H1 (cell line): ENCODE results near the gene HOXD11. TPM values are rescaled to one million over a fixed set of nuclear protein-coding genes. Genes with fewer than 3 reads are reported as not detected.

Experiments used
- CTCF ChIA-PET: fragments of 300-600 bp; sonication (Branson Sonifier 250); formaldehyde crosslinking; loops from one replicate; lab custom pipeline; 2021; ENCODE audit not compliant: partially characterized antibody; lab: Charles Lee
- POLR2A ChIA-PET: fragments of 300-600 bp; sonication (Branson Sonifier 250); formaldehyde crosslinking; loops from one replicate; lab custom pipeline; 2021; ENCODE audit warnings: inconsistent platforms; ENCODE audit not compliant: partially characterized antibody; lab: Charles Lee
- DNase-seq, 2 experiments: peaks; one replicate each; pipeline versions ENCODE4 v3.0.0 to v3.0.0-alpha.2; 2010 to 2022; ENCODE audit warnings: low spot score in 2 of 2, low read depth in 1 of 2, mixed read lengths in 1 of 2
- FAIRE-seq: peaks from 2 replicates; lab custom pipeline; 2011; peaks lifted over from hg19 to GRCh38; lab: Jason Lieb, UNC
- H2AFZ ChIP-seq: 2 replicates; pipeline ENCODE4 v1.8.1; 2012; ENCODE audit warnings: low read length, inconsistent platforms
- H2AK5ac ChIP-seq: 2 replicates; pipeline ENCODE4 v1.6.1; 2013; ENCODE audit warnings: low read depth, low read length
- H2BK120ac ChIP-seq: replicated peaks from 2 replicates; pipeline ENCODE3; 2013; ENCODE audit warnings: low read depth, low read length, inconsistent platforms
- H2BK12ac ChIP-seq: 2 replicates; pipeline ENCODE4 v1.6.1; 2013; ENCODE audit warnings: low read depth, low read length
- H2BK15ac ChIP-seq: 2 replicates; pipeline ENCODE4 v1.6.1; 2013; ENCODE audit warnings: low read length
- H2BK20ac ChIP-seq: 2 replicates; pipeline ENCODE4 v1.6.1; 2013; ENCODE audit warnings: low read length
- H2BK5ac ChIP-seq: 2 replicates; pipeline ENCODE4 v1.6.1; 2013; ENCODE audit warnings: low read depth, low read length
- H3K14ac ChIP-seq: 2 replicates; pipeline ENCODE4 v1.6.1; 2013; ENCODE audit warnings: inconsistent platforms; ENCODE audit not compliant: insufficient read length
- H3K18ac ChIP-seq: 2 replicates; pipeline ENCODE4 v1.6.1; 2013; ENCODE audit warnings: low read length; ENCODE audit errors: extremely low read depth
- H3K23ac ChIP-seq: 2 replicates; pipeline ENCODE4 v1.6.1; 2013; ENCODE audit warnings: inconsistent platforms; ENCODE audit not compliant: insufficient read length
- H3K23me2 ChIP-seq: 2 replicates; pipeline ENCODE4 v1.6.1; 2013; ENCODE audit warnings: low read depth, low read length
- H3K27ac ChIP-seq: 2 replicates; pipeline ENCODE4 v1.6.1; 2011; ENCODE audit warnings: low read depth, low read length, inconsistent platforms
- H3K27me3 ChIP-seq, 4 experiments: replicated peaks in 1 of 4; 1 replicate in 1 of 4; 2 replicates in 3 of 4; pipeline versions ENCODE4 v1.6.1 to v1.8.1; 2011 to 2013; ENCODE audit warnings: low read length in 3 of 4, mild to moderate bottlenecking in 3 of 4, inconsistent platforms in 2 of 4, mixed read lengths in 2 of 4, moderate library complexity in 1 of 4; ENCODE audit not compliant: control insufficient read depth in 3 of 4, insufficient read depth in 3 of 4; ENCODE audit errors: extremely low read depth in 1 of 4
- H3K36me3 ChIP-seq, 4 experiments: 2 replicates each; pipeline versions ENCODE4 v1.6.1 to v1.8.1; 2011 to 2013; ENCODE audit warnings: mild to moderate bottlenecking in 4 of 4, low read length in 3 of 4, moderate library complexity in 2 of 4, control low read depth in 1 of 4, inconsistent platforms in 1 of 4; ENCODE audit not compliant: insufficient read depth in 4 of 4, control insufficient read depth in 2 of 4
- H3K4ac ChIP-seq: replicated peaks from 2 replicates; pipeline ENCODE3; 2013; ENCODE audit warnings: low read length, low read depth, mixed read lengths, inconsistent platforms; ENCODE audit not compliant: insufficient read length
- H3K4me1 ChIP-seq, 4 experiments: replicated peaks in 1 of 4; 1 replicate in 1 of 4; 2 replicates in 3 of 4; pipeline versions ENCODE4 v1.6.1 to v1.8.1; 2011 to 2013; ENCODE audit warnings: low read length in 3 of 4, inconsistent platforms in 2 of 4, mixed read lengths in 1 of 4; ENCODE audit not compliant: insufficient read depth in 4 of 4, control insufficient read depth in 3 of 4
- H3K4me2 ChIP-seq, 2 experiments: 2 replicates each; pipeline versions ENCODE4 v1.6.1 to v1.8.1; 2011 to 2013; ENCODE audit warnings: low read depth in 2 of 2, low read length in 2 of 2, control low read depth in 1 of 2, inconsistent platforms in 1 of 2, mild to moderate bottlenecking in 1 of 2; ENCODE audit not compliant: insufficient read depth in 1 of 2
- H3K4me3 ChIP-seq, 4 experiments: fragments of 200-600, 300-600 bp in 1 of 4; sonication (generic), shearing (Covaris generic), sonication (Bioruptor Twin) in 1 of 4; 2 replicates each; pipeline versions ENCODE4 v1.5.1 to v1.8.1; 2011 to 2016; ENCODE audit warnings: low read length in 4 of 4, low read depth in 3 of 4, control low read depth in 2 of 4, inconsistent platforms in 2 of 4, mild to moderate bottlenecking in 2 of 4, mixed read lengths in 1 of 4, moderate library complexity in 1 of 4; ENCODE audit not compliant: insufficient read depth in 2 of 4; ENCODE audit errors: extremely low read depth in 1 of 4
- H3K56ac ChIP-seq: replicated peaks from 2 replicates; pipeline ENCODE3; 2013; ENCODE audit warnings: low read depth, mild to moderate bottlenecking, mixed read lengths, low read length, inconsistent platforms; ENCODE audit not compliant: insufficient read length
- H3K79me1 ChIP-seq: 2 replicates; pipeline ENCODE4 v1.6.1; 2013; ENCODE audit warnings: low read depth, low read length, control low read depth
- H3K79me2 ChIP-seq, 2 experiments: 2 replicates each; pipeline versions ENCODE4 v1.6.1 to v1.8.1; 2012 to 2013; ENCODE audit warnings: low read length in 2 of 2, mild to moderate bottlenecking in 2 of 2, inconsistent platforms in 1 of 2; ENCODE audit not compliant: insufficient read depth in 2 of 2, control insufficient read depth in 1 of 2
- H3K9ac ChIP-seq, 4 experiments: replicated peaks in 1 of 4; 1 replicate in 1 of 4; 2 replicates in 3 of 4; pipeline versions ENCODE4 v1.6.1 to v1.8.1; 2011 to 2013; ENCODE audit warnings: low read depth in 3 of 4, low read length in 3 of 4, control low read depth in 2 of 4, mild to moderate bottlenecking in 2 of 4, moderate library complexity in 2 of 4, inconsistent platforms in 1 of 4; ENCODE audit errors: extremely low read depth in 1 of 4
- H3K9me3 ChIP-seq, 2 experiments: 2 replicates each; pipeline versions ENCODE4 v1.6.1 to v1.8.1; 2012 to 2013; ENCODE audit warnings: mild to moderate bottlenecking in 2 of 2, moderate library complexity in 2 of 2, control low read depth in 1 of 2, inconsistent platforms in 1 of 2, low read depth in 1 of 2, low read length in 1 of 2, mixed read lengths in 1 of 2; ENCODE audit not compliant: insufficient read depth in 2 of 2
- H4K20me1 ChIP-seq, 2 experiments: replicated peaks in 1 of 2; 2 replicates each; pipeline versions ENCODE3 to v1.8.1; 2011 to 2013; ENCODE audit warnings: inconsistent platforms in 2 of 2, low read length in 2 of 2, mild to moderate bottlenecking in 1 of 2; ENCODE audit not compliant: insufficient read depth in 2 of 2, control insufficient read depth in 1 of 2
- H4K5ac ChIP-seq: 2 replicates; pipeline ENCODE4 v1.6.1; 2013; ENCODE audit warnings: low read length, low read depth, mixed read lengths, inconsistent platforms; ENCODE audit not compliant: insufficient read length
- H4K8ac ChIP-seq: 2 replicates; pipeline ENCODE4 v1.8.0; 2013; ENCODE audit warnings: mild to moderate bottlenecking, moderate library complexity, low read length, inconsistent platforms; ENCODE audit not compliant: insufficient read depth; ENCODE audit errors: extremely low read depth
- H4K91ac ChIP-seq: replicated peaks from 2 replicates; pipeline ENCODE3; 2013; ENCODE audit warnings: low read length, mixed read lengths, inconsistent platforms; ENCODE audit not compliant: insufficient read length
- CBX8 ChIP-seq: fragments of 300-800, 300-1000 bp; sonication (generic); IDR thresholded peaks from 2 replicates; pipeline ENCODE4 v1.7.1; 2016; ENCODE audit warnings: low read depth, low read length, borderline replicate concordance
- NRF1 ChIP-seq: IDR thresholded peaks from 2 replicates; pipeline ENCODE4 v1.6.1; 2011; ENCODE audit warnings: mild to moderate bottlenecking, low read depth, low read length, improper control_type of control experiment
- SRF ChIP-seq: IDR thresholded peaks from 2 replicates; pipeline ENCODE4 v1.6.1; 2011; ENCODE audit warnings: mild to moderate bottlenecking, low read depth, low read length, moderate library complexity
- ZNF274 ChIP-seq: IDR thresholded peaks from 2 replicates; pipeline ENCODE4 v1.7.0; 2012; ENCODE audit warnings: low read length, borderline replicate concordance; ENCODE audit errors: extremely low read depth
- WGBS, 2 experiments: shearing (Covaris generic) in 1 of 2; methylation state at CpG; one replicate each; pipeline versions ENCODE4 v1.1.6 to v1.1.7; 2013 to 2015; ENCODE audit warnings: low lambda C conversion rate in 2 of 2, mixed read lengths in 2 of 2, inconsistent platforms in 1 of 2, low coverage in 1 of 2, missing lambda C conversion rate in 1 of 2; ENCODE audit not compliant: insufficient replicate concordance in 2 of 2, insufficient coverage in 1 of 2, insufficient read length in 1 of 2; ENCODE audit errors: extremely low coverage in 1 of 2, missing lambda C conversion rate in 1 of 2; 5-methylcytosine and 5-hydroxymethylcytosine counted together
- polyA plus RNA-seq, 7 experiments: library from polyadenylated mRNA; depleted of rRNA in 3 of 7; stranded (reverse) in 5 of 7; unstranded in 2 of 7; fragments of >200 nt in 5 of 7; fragments of 200-250 nt in 2 of 7; gene quantifications; 1 replicate in 5 of 7; 2 replicates in 1 of 7; 4 replicates in 1 of 7; pipeline versions ENCODE4 v1.2.1 to v1.2.3, GENCODE V29; 2011 to 2013; ENCODE audit warnings: missing spikeins in 2 of 7, mixed read lengths in 2 of 7
- total RNA-seq: library from RNA; stranded (reverse); fragmentation: NEBNext Ultra II Directional; extraction: Animal tissue kit (Norgen Biotek cat#: 25700); gene quantifications from 2 replicates; pipeline ENCODE4 v1.2.1, GENCODE V29; 2021

The HOXD11 gene
- total and polyA plus RNA-seq, 2 of the 8 experiments (the other 6 are each of a cell fraction or from before 2014, with no cell fraction given), result not detected

GRCh38 chr2:176127774-176128072, 20.6 kb downstream of the HOXD11 start:
- Histone ChIP-seq H2BK15ac (no peak overlapping the region), H3K23ac (no peak overlapping the region), H2BK5ac (no peak overlapping the region), H3K79me1 (no peaks in the 10 kb centered on the region), H2AFZ (no peak overlapping the region), H3K27me3 (peaks cover 94 to 100% (median 98%) of the 10 kb centered on the region in 4 experiments), H3K9me3 (no peaks in the 10 kb centered on the region; a peak in 1 of 4 replicates), H3K4me3 (no peak overlapping the region), H3K9ac (no peak overlapping the region), H4K20me1 (peaks cover 18 to 25% of the 10 kb centered on the region in 2 experiments), H3K4ac (no peak overlapping the region), H3K18ac (no peak overlapping the region), H3K79me2 (no peaks in the 10 kb centered on the region), H3K23me2 (peaks cover under 1% of the 10 kb centered on the region; the same call in 1 of the 2 replicates), H4K8ac (no peak overlapping the region), H2BK20ac (no peak overlapping the region), H3K56ac (no peak overlapping the region), H3K27ac (no peak overlapping the region), H2BK12ac (no peak overlapping the region), H3K14ac (no peak overlapping the region), H2BK120ac (no peak overlapping the region), H4K5ac (no peak overlapping the region), H2AK5ac (no peak overlapping the region), H3K4me1 (peaks cover 0 to 11% (median 7%) of the 10 kb centered on the region in 4 experiments; a peak in 6 of 7 replicates), H4K91ac (no peak overlapping the region), H3K4me2 (peak overlapping the region in 1 of 2 experiments; percentile 70; a peak in 1 of 4 replicates), H3K36me3 (peaks cover 0 to 19% (median 0%) of the 10 kb centered on the region in 4 experiments; a peak in 1 of 8 replicates)
- POLR2A ChIA-PET, result no interaction called here
- no peak for TF ChIP-seq NRF1
- no peak for TF ChIP-seq ZNF274
- TF ChIP-seq CBX8, result peak; percentile 76; the same call in 1 of the 2 replicates
- no peak for TF ChIP-seq SRF
- DNase-seq (no peak), FAIRE-seq (no peak)
- CTCF ChIA-PET, result interaction anchor here (0.6 to 6.2 kb wide), 32 partner anchors 11 to 1548 kb away, joined by 3 to 72 read pairs (median 5); partner anchors contain the start of gene HOXD10
- WGBS, 2 experiments, result 34% methylated on average over 4 of the region's 4 CpGs; no CpG with 5 or more reads in 1 of the 2 experiments
